Subcutaneous adipose tissue (tissue), 4 donors: ENCODE data around the gene RALB. TPM values are rescaled to one million over a fixed set of nuclear protein-coding genes. Genes with fewer than 3 reads are reported as not detected.

Experiments
- total RNA-seq, 4 donors: library from RNA; depleted of rRNA; stranded (reverse); fragments of >200 nt; gene quantifications; one replicate each; pipeline ENCODE4 v1.1.0, GENCODE V29; 2016
- TF ChIP-seq, protein P1 (sequence below): fragments of 450-650 bp; IDR thresholded peaks from one replicate; pipeline ENCODE4 v1.5.1; 2016; ENCODE audit warnings: low read depth, mild to moderate bottlenecking, control low read depth, antibody characterized with exemption, moderate library complexity

RALB gene
- total RNA-seq, 4 donors from 2014 or later = 54.2 to 84.0 (median 56.8) TPM

DNA sequence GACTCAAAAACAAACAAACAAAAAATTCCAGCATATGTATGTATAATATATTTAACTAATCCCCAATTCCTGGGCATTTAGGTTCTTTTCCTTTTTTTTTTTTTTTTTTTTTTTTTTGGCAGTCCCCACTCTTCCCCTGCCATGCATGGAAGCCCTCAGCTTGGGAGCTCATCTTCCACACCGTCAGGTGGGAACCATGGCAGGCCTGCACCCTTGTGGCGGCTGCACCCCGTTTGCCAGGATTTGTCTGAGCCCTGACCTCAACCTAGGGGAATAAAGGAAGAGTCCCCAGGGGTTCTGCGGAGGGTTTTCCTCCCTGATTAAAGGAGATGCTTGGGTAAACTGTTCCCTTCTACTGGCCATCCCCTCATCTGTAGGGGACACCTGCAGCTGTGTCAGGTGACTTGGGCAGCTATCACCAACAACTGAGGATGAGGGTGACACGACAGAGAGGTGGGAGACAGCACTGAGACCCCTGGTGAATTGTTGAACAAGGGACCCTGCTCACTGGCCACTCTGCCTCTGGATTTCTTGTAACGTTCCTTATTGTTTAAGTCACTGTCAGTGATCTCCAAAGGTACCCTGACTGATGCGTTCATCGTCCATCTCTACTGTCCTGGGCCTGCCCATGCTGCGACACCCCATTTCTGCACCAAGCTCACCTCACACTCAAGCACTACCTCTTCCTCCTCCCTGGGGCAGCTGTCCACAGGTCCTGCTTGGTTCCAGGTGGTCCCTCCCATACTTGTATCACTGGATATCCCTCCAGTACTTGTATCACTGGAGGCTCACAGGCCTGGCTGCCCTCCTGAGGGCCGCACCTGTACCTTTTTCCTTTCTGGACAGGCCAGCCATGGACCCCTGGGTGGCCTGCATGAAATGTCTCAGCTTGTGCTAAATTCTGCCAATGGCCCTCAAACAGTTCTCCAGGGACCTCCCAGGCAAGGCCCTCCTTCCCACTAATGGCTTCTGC lies 44.0 kb upstream of the RALB start:
- TF ChIP-seq, protein P1, sequence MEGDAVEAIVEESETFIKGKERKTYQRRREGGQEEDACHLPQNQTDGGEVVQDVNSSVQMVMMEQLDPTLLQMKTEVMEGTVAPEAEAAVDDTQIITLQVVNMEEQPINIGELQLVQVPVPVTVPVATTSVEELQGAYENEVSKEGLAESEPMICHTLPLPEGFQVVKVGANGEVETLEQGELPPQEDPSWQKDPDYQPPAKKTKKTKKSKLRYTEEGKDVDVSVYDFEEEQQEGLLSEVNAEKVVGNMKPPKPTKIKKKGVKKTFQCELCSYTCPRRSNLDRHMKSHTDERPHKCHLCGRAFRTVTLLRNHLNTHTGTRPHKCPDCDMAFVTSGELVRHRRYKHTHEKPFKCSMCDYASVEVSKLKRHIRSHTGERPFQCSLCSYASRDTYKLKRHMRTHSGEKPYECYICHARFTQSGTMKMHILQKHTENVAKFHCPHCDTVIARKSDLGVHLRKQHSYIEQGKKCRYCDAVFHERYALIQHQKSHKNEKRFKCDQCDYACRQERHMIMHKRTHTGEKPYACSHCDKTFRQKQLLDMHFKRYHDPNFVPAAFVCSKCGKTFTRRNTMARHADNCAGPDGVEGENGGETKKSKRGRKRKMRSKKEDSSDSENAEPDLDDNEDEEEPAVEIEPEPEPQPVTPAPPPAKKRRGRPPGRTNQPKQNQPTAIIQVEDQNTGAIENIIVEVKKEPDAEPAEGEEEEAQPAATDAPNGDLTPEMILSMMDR = no peak

DNA sequence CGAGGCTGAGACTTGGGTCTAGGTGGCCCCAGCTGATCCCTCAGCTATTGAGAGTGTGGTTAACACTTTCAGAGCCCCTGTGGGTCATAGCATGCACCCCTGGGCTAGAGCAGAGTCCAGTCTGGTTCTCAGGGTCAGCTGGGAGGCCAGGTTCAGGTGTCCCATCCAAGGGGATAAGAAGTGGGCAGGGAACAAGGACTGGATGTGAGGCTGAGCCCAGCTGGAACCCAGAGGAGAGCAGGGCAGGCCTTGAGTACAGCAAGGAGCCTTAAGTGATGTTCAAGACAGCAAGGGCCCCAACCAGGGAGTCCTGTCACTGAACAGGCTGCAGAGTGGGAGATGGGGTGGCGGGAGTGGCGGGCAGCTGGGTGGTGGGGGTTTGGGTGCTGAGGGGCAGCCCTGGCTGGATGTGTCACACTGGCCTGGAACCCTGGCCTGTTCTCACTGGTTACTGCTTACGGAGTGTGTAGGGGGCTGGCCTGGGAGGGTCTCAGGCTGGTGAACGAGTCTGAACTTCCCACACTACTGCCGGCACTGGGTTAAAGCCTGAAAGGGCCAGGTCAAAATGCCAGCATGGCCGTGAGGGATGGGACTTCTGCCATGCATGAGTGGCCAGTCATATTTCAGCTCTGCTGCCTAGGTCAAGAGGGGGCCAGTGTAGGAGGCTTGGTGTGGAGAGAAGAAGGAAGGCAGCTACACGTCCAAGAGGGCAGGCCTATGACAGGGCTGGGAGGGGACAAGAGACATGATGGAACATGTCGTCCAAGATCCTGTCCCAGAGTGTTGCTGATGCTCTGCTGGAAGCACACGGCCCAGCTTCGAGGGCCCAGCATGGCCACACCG lies 43.0 kb upstream of the RALB start:
- TF ChIP-seq, protein P1 = no peak

DNA sequence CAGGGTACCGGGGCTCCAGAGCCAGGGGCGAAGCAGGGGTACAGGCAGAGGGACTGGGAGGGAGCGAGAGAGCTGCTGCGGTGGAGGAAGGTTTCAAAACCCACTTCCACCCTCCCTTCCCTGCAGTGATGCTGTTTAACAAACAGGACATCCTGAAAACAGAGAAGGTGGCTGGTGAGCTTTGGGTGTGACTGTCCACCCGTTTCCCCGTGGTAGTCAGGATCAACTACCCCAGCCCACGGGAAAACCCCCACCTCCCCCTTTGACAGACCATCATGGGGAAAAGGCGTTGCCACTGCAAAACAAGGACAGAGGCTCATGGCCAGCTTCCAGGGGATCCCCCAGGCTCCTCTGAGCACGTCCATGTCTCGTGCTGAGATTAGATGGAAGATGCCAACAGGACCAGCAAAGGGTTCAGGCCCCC lies 42.4 kb upstream of the RALB start:
- TF ChIP-seq, protein P1 = no peak

DNA sequence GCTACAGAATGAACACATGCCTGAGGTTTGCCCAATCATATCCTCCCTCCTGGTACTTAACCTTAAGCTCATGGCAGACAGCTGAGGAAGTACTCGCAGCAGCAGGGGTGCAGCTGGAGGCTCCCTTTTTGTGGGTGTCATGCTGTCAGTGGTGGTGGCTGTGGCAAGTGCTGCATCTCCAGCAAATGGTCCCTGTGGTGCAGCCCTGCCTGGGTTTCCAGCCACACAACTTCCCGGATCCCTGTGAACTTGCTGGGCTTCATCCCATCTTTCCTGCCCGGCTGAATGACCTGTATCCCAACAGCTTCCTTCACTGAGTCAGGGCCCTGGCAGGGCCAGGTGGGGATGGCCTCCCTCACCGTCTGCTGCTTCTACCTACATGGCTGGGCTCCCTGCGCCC lies 34.5 kb upstream of the RALB start:
- TF ChIP-seq, protein P1 = no peak

DNA sequence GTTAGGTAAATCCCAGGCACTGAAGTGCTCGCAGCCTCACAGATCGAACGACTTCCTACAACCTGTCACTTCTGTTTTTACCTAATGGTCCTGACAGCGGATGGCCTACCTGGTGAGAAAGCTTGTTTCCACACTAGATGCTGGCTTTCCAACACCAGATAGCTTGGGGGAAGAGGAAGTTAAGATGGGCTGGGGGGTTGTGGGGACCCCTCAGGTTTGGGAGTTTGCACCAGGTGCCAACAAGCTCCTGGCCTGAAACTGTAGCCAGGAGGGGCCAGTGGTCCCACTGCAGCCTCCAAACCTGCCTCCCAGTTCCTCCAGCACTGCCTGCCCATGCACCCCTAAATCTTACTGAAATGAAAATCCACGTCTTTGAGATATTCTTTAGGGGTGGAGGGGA lies 33.4 kb upstream of the RALB start:
- TF ChIP-seq, protein P1 = no peak

DNA sequence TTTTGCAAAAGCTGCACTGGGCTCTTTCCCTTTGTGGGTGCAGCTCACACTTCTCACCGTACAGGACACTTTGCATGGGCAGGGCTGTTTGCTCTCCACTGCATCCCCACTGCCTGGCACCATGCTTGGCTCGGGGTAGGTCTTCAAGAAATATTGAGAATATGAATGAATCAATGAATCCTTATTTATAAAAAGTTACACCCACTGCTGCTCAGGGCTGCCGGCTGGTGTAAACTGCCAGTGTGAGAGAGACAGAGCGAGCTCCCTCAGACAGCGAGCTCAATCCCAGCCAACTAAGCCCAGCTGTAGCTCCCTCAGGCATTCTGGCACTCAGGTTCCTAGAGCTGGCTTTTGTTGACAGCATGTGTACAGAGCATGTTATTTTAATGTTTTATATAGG lies 32.9 kb upstream of the RALB start:
- TF ChIP-seq, protein P1 = no peak

DNA sequence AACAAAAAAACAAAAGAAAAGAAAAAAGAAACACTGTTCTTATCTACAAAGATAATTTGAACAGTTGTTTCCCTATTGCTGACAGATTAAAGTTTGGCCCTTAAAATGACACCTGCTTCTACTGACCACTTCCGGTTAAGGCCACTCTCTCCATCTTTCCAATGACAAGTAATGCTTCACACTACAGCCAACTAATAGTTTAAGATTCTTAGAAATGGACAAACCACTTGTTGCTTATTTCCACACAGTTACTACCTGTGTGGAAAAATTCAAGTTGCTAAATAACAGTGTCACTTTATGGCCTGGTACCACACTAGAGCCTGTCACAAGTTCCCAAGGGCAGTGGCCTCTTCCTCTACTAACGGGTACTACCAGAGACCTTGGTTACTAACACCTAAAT lies 31.9 kb upstream of the RALB start:
- TF ChIP-seq, protein P1 = no peak
